GM12878 (cell line): Measurements from ENCODE around the gene CTSD. TPM values are rescaled to one million over a fixed set of nuclear protein-coding genes. Genes with fewer than 3 reads are reported as not detected.

Source experiments
- ATAC-seq: fragments of 200-7000 bp; cut with Tn5 transposase; 3 replicates; pipeline ENCODE4 v1.9.1; 2020; ENCODE audit warnings: mild to moderate bottlenecking, moderate library complexity
- BruUV-seq: library from RNA; stranded (reverse); fragments of 400-500 nt; replicated peaks from 2 replicates; lab custom pipeline; 2021; lab: Mats Ljungman, UMichigan
- CTCF ChIA-PET: fragments of 300-600 bp; sonication (Branson Sonifier 250); formaldehyde crosslinking; extraction: SDS; loops from one replicate; lab custom pipeline; 2021; ENCODE audit warnings: inconsistent platforms; lab: Yijun Ruan, JAX
- POLR2A ChIA-PET: fragments of 350-600 bp; formaldehyde crosslinking; extraction: SDS; loops from one replicate; lab custom pipeline; 2021; ENCODE audit warnings: inconsistent platforms; lab: Charles Lee
- RAD21 ChIA-PET: fragments of 300-600 bp; sonication (Branson Sonifier 250); formaldehyde crosslinking; loops from one replicate; lab custom pipeline; 2023; ENCODE audit warnings: antibody characterized with exemption; ENCODE audit not compliant: unreplicated experiment; lab: Charles Lee
- SMC1A ChIA-PET: fragments of 300-600 bp; sonication (Branson Sonifier 250); formaldehyde crosslinking; loops from one replicate; lab custom pipeline; 2023; ENCODE audit not compliant: unreplicated experiment, uncharacterized antibody; lab: Charles Lee
- DNase-seq: peaks from one replicate; pipeline ENCODE4 v3.0.0-alpha.2; 2011; ENCODE audit warnings: low read depth, low spot score
- FAIRE-seq: peaks from 3 replicates; lab custom pipeline; 2011; peaks lifted over from hg19 to GRCh38; lab: Jason Lieb, UNC
- H2AFZ ChIP-seq: 2 replicates; pipeline ENCODE4 v1.6.0; 2011; ENCODE audit warnings: low read depth, low read length, control low read depth; ENCODE audit not compliant: control insufficient read depth
- H3K27ac ChIP-seq: 2 replicates; pipeline ENCODE4 v1.5.1; 2011; ENCODE audit warnings: control low read depth; ENCODE audit not compliant: control insufficient read depth, insufficient read depth
- H3K27me3 ChIP-seq, 2 experiments: replicated peaks in 1 of 2; 2 replicates each; pipeline versions ENCODE4 v1.6.0 to v1.6.1; 2011; ENCODE audit warnings: low read length in 1 of 2; ENCODE audit not compliant: control insufficient read depth in 2 of 2, insufficient read depth in 2 of 2
- H3K36me3 ChIP-seq, 2 experiments: 2 replicates each; pipeline ENCODE4 v1.5.1; 2011; ENCODE audit warnings: low read length in 1 of 2; ENCODE audit not compliant: control insufficient read depth in 2 of 2, insufficient read depth in 2 of 2
- H3K4me1 ChIP-seq: 2 replicates; pipeline ENCODE4 v1.6.1; 2011; ENCODE audit warnings: mild to moderate bottlenecking, low read length, moderate library complexity, mixed read lengths; ENCODE audit not compliant: control insufficient read depth, insufficient read depth
- H3K4me2 ChIP-seq: 2 replicates; pipeline ENCODE4 v1.6.0; 2011; ENCODE audit warnings: control low read depth; ENCODE audit not compliant: control insufficient read depth, insufficient read depth
- H3K4me3 ChIP-seq: fragments of 200-600 bp; sonication (generic); 2 replicates; pipeline ENCODE4 v1.5.1; 2016
- H3K79me2 ChIP-seq: 2 replicates; pipeline ENCODE4 v1.6.0; 2011; ENCODE audit warnings: low read length; ENCODE audit not compliant: control insufficient read depth, insufficient read depth
- H3K9ac ChIP-seq: 2 replicates; pipeline ENCODE4 v1.8.0; 2011; ENCODE audit warnings: low read length, control low read depth, mixed read lengths; ENCODE audit not compliant: control insufficient read depth, insufficient read depth
- H3K9me3 ChIP-seq: replicated peaks from 3 replicates; pipeline ENCODE4 v1.5.1; 2011; ENCODE audit warnings: mild to moderate bottlenecking, low read length; ENCODE audit not compliant: control insufficient read depth, insufficient read depth
- H4K20me1 ChIP-seq: 2 replicates; pipeline ENCODE4 v1.6.0; 2011; ENCODE audit not compliant: control insufficient read depth, insufficient read depth
- CREM ChIP-seq: IDR thresholded peaks from 2 replicates; pipeline ENCODE4 v1.6.1; 2014; ENCODE audit warnings: antibody characterized with exemption, low read depth
- E2F4 ChIP-seq: IDR thresholded peaks from 2 replicates; pipeline ENCODE4 v1.6.1; 2012; ENCODE audit warnings: low read depth, low read length, improper control_type of control experiment
- MLLT1 ChIP-seq: fragments of 450-650 bp; IDR thresholded peaks from 2 replicates; pipeline ENCODE4 v1.6.1; 2016; ENCODE audit warnings: mild to moderate bottlenecking
- MXI1 ChIP-seq: fragments of 150-350 bp; IDR thresholded peaks from 2 replicates; pipeline ENCODE4 v1.6.1; 2011; ENCODE audit warnings: low read depth, mild to moderate bottlenecking, inconsistent platforms, low read length, improper control_type of control experiment
- NFXL1 ChIP-seq: fragments of 450-650 bp; IDR thresholded peaks from 2 replicates; pipeline ENCODE4 v1.6.1; 2017; ENCODE audit warnings: antibody characterized with exemption, mild to moderate bottlenecking, borderline replicate concordance
- PBX3 ChIP-seq: IDR thresholded peaks from 2 replicates; pipeline ENCODE4 v1.6.1; 2011; ENCODE audit warnings: mild to moderate bottlenecking, low read depth, low read length, moderate library complexity; ENCODE audit not compliant: insufficient replicate concordance
- SIN3A ChIP-seq: IDR thresholded peaks from 2 replicates; pipeline ENCODE4 v1.6.1; 2012; ENCODE audit warnings: low read depth, low read length, improper control_type of control experiment
- SKIL ChIP-seq: fragments of 450-650 bp; IDR thresholded peaks from 2 replicates; pipeline ENCODE4 v1.6.1; 2017; ENCODE audit warnings: mild to moderate bottlenecking, low read depth, inconsistent platforms; ENCODE audit not compliant: poor library complexity, severe bottlenecking
- SMAD5 ChIP-seq: IDR thresholded peaks from 2 replicates; pipeline ENCODE4 v1.6.1; 2016; ENCODE audit warnings: antibody characterized with exemption, low read depth
- TARDBP ChIP-seq: IDR thresholded peaks from 2 replicates; pipeline ENCODE4 v1.6.1; 2016; ENCODE audit warnings: borderline replicate concordance
- TCF3 ChIP-seq: IDR thresholded peaks from 2 replicates; pipeline ENCODE4 v1.6.1; 2012; ENCODE audit warnings: low read depth, mild to moderate bottlenecking, low read length, borderline replicate concordance; ENCODE audit not compliant: insufficient read depth
- ZBTB4 ChIP-seq: fragments of 450-650 bp; formaldehyde crosslinking; IDR thresholded peaks from 2 replicates; pipeline ENCODE4 v1.4.0; 2022; ENCODE audit warnings: mild to moderate bottlenecking, moderate library complexity
- ZNF207 ChIP-seq: fragments of 450-650 bp; IDR thresholded peaks from 2 replicates; pipeline ENCODE4 v1.6.1; 2014; ENCODE audit warnings: antibody characterized with exemption, mild to moderate bottlenecking, borderline replicate concordance
- WGBS: methylation state at CpG from one replicate; pipeline ENCODE4 v1.1.6; 2016; ENCODE audit warnings: low lambda C conversion rate; ENCODE audit not compliant: insufficient replicate concordance, insufficient coverage; ENCODE audit errors: missing lambda C conversion rate; 5-methylcytosine and 5-hydroxymethylcytosine counted together
- in situ Hi-C: fragments of 300-500 bp; cut with MboI; formaldehyde crosslinking; loops from 9 replicates; pipeline ENCODE4 v1.14.3; 2018; ENCODE audit warnings: mixed read lengths
- intact Hi-C: fragments of 100-400 bp; cut with micrococcal nuclease; formaldehyde crosslinking; loops from one replicate; pipeline ENCODE4 v1.14.2; 2022; ENCODE audit not compliant: unreplicated experiment
- polyA plus RNA-seq, 11 experiments: library from polyadenylated mRNA; depleted of rRNA in 4 of 11; unstranded in 6 of 11; stranded (reverse) in 5 of 11; fragments of >200 nt; fragmentation: Nextera tagmentation in 4 of 11; fragmentation: Illumina TruSeq in 1 of 11; extraction: Ambion mirVana in 4 of 11; extraction: Trizol in 1 of 11; gene quantifications; 1 replicate in 1 of 11; 2 replicates in 10 of 11; pipeline versions ENCODE4 v1.2.1 to v1.2.3, GENCODE V29; 2011 to 2016; ENCODE audit warnings: inconsistent platforms in 2 of 11, missing spikeins in 2 of 11, low read depth in 1 of 11
- total RNA-seq, 4 experiments: library from RNA; depleted of rRNA in 3 of 4; stranded (reverse); fragments of >200 nt in 3 of 4; fragmentation: Illumina TruSeq in 1 of 4; extraction: Trizol in 1 of 4; gene quantifications; 2 replicates each; pipeline versions ENCODE4 v1.2.1 to v1.2.3, GENCODE V29; 2013 to 2021

CTSD gene
- total and polyA plus RNA-seq, 10 of the 15 experiments (the other 5 are each of a cell fraction or from before 2014, with no cell fraction given) = 0.42 to 54.6 (median 25.0) TPM

- Histone ChIP-seq H3K4me3 (no peak overlapping the region), H3K79me2 (peaks cover 2% of the 10 kb centered on the region), H3K36me3 (no peaks in the 10 kb centered on the region), H3K27ac (no peak overlapping the region), H3K9me3 (no peaks in the 10 kb centered on the region)
- SMC1A ChIA-PET = no interaction called here
- no peak for DNase-seq
- no peak for TF ChIP-seq TARDBP
- TF ChIP-seq ZNF207 = no peak
- no peak for TF ChIP-seq SKIL
- no peak for TF ChIP-seq MXI1
- TF ChIP-seq PBX3 = no peak
- TF ChIP-seq SMAD5 = no peak
- TF ChIP-seq MLLT1 = no peak
- TF ChIP-seq E2F4 = no peak
- no peak for TF ChIP-seq SIN3A
- TF ChIP-seq NFXL1 = no peak
- TF ChIP-seq CREM = no peak
- TF ChIP-seq ZBTB4 (CRISPR knock-in tag) = no peak
- TF ChIP-seq TCF3 = no peak
- TF ChIP-seq, all 136 proteins: peak for 0
- ChIA-PET CTCF (interaction anchor here (0.5 to 1.2 kb wide), 4 partner anchors 15 to 114 kb away, joined by 3 to 4 read pairs (median 4); no protein-coding TSS in a partner anchor), RAD21 (no interaction called here), POLR2A (no interaction called here)
- Histone ChIP-seq H3K4me2 (no peak overlapping the region), H3K4me1 (peaks cover 16% of the 10 kb centered on the region), H3K9ac (no peak overlapping the region), H3K27me3 (no peaks in the 10 kb centered on the region), H2AFZ (no peak overlapping the region), H4K20me1 (no peaks in the 10 kb centered on the region; the same call in 1 of the 2 replicates)
- intact Hi-C loops = no loop called here
- WGBS = 56% methylated on average over 22 of the region's 22 CpGs
- ATAC-seq (no peak), FAIRE-seq (no peak)
- in situ Hi-C loops = no loop called here
- BruUV-seq = no TSS peak
Observed at GRCh38 chr11:1766719-1767398, 3.1 kb upstream of the CTSD start.
